ENCODE measurements around the gene TMEM8B.

- TF ChIP-seq, protein P1, sequence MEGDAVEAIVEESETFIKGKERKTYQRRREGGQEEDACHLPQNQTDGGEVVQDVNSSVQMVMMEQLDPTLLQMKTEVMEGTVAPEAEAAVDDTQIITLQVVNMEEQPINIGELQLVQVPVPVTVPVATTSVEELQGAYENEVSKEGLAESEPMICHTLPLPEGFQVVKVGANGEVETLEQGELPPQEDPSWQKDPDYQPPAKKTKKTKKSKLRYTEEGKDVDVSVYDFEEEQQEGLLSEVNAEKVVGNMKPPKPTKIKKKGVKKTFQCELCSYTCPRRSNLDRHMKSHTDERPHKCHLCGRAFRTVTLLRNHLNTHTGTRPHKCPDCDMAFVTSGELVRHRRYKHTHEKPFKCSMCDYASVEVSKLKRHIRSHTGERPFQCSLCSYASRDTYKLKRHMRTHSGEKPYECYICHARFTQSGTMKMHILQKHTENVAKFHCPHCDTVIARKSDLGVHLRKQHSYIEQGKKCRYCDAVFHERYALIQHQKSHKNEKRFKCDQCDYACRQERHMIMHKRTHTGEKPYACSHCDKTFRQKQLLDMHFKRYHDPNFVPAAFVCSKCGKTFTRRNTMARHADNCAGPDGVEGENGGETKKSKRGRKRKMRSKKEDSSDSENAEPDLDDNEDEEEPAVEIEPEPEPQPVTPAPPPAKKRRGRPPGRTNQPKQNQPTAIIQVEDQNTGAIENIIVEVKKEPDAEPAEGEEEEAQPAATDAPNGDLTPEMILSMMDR (IDR thresholded peaks at IDR 0.05): no peak
- no peak for TF ChIP-seq EZH2 (IDR thresholded peaks at IDR 0.05; ENCODE audit: borderline replicate concordance, insufficient read depth, low read depth, low read length, poor library complexity, severe bottlenecking)
Measured at GRCh38 chr9:35827486-35827885, 1.5 kb upstream of the TMEM8B start.
